ENCODE measurements around the gene ABLIM1. TPM values are rescaled to one million over a fixed set of nuclear protein-coding genes. Genes with fewer than 3 reads are reported as not detected.

ABLIM1 gene
- total RNA-seq, 1 donor from 2014 or later = 47.0 TPM

Other genes starting within 250 kb of the ABLIM1 start
- 23.4 TPM for gene FHIP2A, start 163.5 kb upstream of the ABLIM1 start, total RNA-seq